RWPE1 (cell line): ENCODE measurements around the gene MICAL3.

Source experiments
- CTCF ChIA-PET: fragments of 350-600 bp; sonication (Branson Sonifier 250); formaldehyde crosslinking; extraction: SDS; loops from one replicate; lab custom pipeline; 2021; lab: Yijun Ruan, JAX
- POLR2A ChIA-PET: fragments of 400-600 bp; formaldehyde crosslinking; extraction: SDS; loops from one replicate; lab custom pipeline; 2020; ENCODE audit warnings: antibody characterized with exemption; ENCODE audit not compliant: low non-redundant PET; lab: Yijun Ruan, JAX
- DNase-seq: peaks from one replicate; pipeline ENCODE4 v3.0.0; 2012; ENCODE audit warnings: low spot score
- H3K27ac ChIP-seq: fragments of 450-650 bp; 2 replicates; pipeline ENCODE4 v1.5.1; 2017
- CTCF ChIP-seq: fragments of 450-650 bp; conservative IDR thresholded peaks from 2 replicates; pipeline ENCODE4 v1.5.1; 2017; ENCODE audit warnings: low read depth, mild to moderate bottlenecking

MICAL3 gene

GRCh38 chr22:17925431-17925841 is 98.9 kb downstream of the MICAL3 start:
- H3K27ac ChIP-seq = no peak overlapping the region
- CTCF ChIA-PET = no interaction called here
- no peak for TF ChIP-seq CTCF
- POLR2A ChIA-PET = no interaction called here
- no peak for DNase-seq

DNA sequence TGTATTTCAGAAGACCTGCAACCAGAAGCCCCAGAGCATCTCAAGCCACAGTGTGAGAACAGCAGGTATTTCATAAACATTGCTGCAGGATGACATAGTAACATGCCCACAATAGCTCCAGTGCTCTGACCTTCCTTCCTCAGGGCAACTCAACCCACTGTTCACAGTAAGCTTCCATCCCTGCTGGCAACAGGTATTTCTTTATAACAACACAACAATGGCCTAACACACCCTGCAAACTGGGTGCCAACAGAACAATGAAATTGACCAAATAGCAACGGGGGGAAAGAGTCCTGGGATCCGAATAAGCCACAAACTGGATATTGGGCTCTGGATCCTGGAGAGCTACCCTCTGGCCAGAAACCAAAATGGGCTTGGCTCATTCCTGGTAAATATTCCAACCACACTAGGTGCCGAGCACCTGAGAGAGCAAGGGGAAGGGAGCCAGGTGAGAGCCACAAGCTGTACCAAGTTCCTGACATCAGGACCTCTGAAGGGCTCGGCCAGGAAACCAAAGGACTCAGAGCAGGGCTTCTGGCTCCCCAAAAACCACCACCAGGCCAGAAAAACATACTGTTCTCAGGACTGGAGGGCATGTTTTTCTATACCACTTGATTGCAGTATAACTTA is 99.5 kb downstream of the MICAL3 start:
- DNase-seq = no peak
- CTCF ChIA-PET = interaction anchor here (0.6 kb wide), 1 partner anchor 152 kb away, joined by 3 read pairs; no protein-coding TSS in a partner anchor
- TF ChIP-seq CTCF = no peak
- POLR2A ChIA-PET = no interaction called here
- H3K27ac ChIP-seq = peak overlapping the region; percentile 36

DNA sequence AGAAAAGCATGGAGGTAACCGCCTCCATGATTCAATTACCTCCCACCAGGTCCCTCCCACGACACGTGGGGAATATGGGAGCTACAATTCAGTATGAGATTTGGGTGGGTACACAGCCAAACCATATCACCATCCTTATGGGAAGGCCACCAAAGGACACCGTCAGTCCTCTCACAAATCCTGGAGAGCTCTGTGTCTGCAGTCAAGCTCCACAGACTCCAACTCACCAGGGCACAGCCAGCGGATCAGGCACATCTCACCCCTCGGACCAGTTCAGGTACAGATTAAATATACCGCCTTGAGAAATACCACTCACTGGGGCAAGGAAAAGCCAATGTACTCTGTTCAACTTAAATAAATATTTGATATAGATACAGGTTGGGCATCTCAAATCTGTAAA is 100.3 kb downstream of the MICAL3 start:
- ChIA-PET CTCF (interaction anchor here (0.6 kb wide), 1 partner anchor 151 kb away, joined by 3 read pairs; no protein-coding TSS in a partner anchor), POLR2A (interaction anchor here (0.6 kb wide), 1 partner anchor 91 kb away, joined by 4 read pairs; no protein-coding TSS in a partner anchor)
- DNase-seq = no peak
- no peak overlapping the region for H3K27ac ChIP-seq
- no peak for TF ChIP-seq CTCF

- TF ChIP-seq CTCF = no peak
- H3K27ac ChIP-seq = peak overlapping the region; percentile 80
- ChIA-PET POLR2A (interaction anchor here (0.6 kb wide), 1 partner anchor 91 kb away, joined by 4 read pairs; no protein-coding TSS in a partner anchor), CTCF (interaction anchor here (0.6 to 0.7 kb wide), 2 partner anchors 29 to 111 kb away, joined by 3 read pairs; no protein-coding TSS in a partner anchor)
- no peak for DNase-seq
Measured at GRCh38 chr22:17922925-17923903, 101.1 kb downstream of the MICAL3 start.

- no peak for TF ChIP-seq CTCF
- no peak for DNase-seq
- CTCF ChIA-PET = interaction anchor here (0.5 to 0.6 kb wide), 2 partner anchors 110 to 156 kb away, joined by 3 read pairs; no protein-coding TSS in a partner anchor
- peak overlapping the region; percentile 80 for H3K27ac ChIP-seq
- POLR2A ChIA-PET = no interaction called here
Measured at GRCh38 chr22:17921871-17922821, 102.2 kb downstream of the MICAL3 start.
